Lower leg skin (tissue), 3 donors: ENCODE measurements around the gene ZYX.

Experiments used
- POLR2A ChIP-seq, 2 donors: fragments of 450-650 bp; IDR thresholded peaks; one replicate each; pipeline ENCODE4 v1.6.1; 2016 to 2017; ENCODE audit warnings: antibody characterized with exemption in 2 of 2, mild to moderate bottlenecking in 1 of 2, moderate library complexity in 1 of 2
- TF ChIP-seq, protein P1 (sequence below), 3 donors: fragments of 450-650 bp; IDR thresholded peaks; one replicate each; pipeline ENCODE4 v1.5.1; 2016; ENCODE audit warnings: antibody characterized with exemption in 3 of 3, mild to moderate bottlenecking in 3 of 3, moderate library complexity in 2 of 3

DNA sequence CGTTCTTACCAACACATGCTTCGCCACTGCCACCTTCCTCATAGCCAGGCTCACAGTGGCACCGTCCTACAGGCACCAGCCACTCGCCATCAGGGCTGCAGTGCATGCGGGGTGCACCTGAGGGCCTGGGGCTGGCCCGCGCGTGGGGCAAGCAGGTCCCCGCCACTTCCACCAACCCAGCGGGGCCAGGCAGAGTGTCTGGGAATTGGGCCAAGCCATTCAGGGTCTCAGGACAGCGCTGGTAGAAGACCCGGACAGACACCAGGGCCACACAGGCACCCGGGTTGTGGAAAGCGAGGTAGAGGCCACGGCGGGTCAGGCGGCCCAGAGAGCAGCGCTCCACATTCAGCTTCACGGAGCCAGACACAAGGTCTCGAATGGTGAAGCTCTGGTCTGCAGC lies 18.5 kb downstream of the ZYX start:
- TF ChIP-seq, protein P1, sequence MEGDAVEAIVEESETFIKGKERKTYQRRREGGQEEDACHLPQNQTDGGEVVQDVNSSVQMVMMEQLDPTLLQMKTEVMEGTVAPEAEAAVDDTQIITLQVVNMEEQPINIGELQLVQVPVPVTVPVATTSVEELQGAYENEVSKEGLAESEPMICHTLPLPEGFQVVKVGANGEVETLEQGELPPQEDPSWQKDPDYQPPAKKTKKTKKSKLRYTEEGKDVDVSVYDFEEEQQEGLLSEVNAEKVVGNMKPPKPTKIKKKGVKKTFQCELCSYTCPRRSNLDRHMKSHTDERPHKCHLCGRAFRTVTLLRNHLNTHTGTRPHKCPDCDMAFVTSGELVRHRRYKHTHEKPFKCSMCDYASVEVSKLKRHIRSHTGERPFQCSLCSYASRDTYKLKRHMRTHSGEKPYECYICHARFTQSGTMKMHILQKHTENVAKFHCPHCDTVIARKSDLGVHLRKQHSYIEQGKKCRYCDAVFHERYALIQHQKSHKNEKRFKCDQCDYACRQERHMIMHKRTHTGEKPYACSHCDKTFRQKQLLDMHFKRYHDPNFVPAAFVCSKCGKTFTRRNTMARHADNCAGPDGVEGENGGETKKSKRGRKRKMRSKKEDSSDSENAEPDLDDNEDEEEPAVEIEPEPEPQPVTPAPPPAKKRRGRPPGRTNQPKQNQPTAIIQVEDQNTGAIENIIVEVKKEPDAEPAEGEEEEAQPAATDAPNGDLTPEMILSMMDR (IDR thresholded peaks at IDR 0.05) = no peak
- TF ChIP-seq POLR2A (IDR thresholded peaks at IDR 0.05) = no peak
